Loucy (cell line): Measurements from ENCODE around the gene ASB2.

Experiments
- H2AFZ ChIP-seq: fragments of 200-600 bp; sonication (generic); 2 replicates; pipeline ENCODE4 v1.6.0; 2016; ENCODE audit warnings: antibody characterized with exemption, mild to moderate bottlenecking, low read length, moderate library complexity
- H3F3A ChIP-seq: fragments of 200-600 bp; 2 replicates; pipeline ENCODE4 v1.6.0; 2016; ENCODE audit warnings: antibody characterized with exemption, low read depth, mild to moderate bottlenecking
- H3K27me3 ChIP-seq: fragments of 200-600 bp; sonication (generic); 2 replicates; pipeline ENCODE4 v1.6.1; 2014; ENCODE audit warnings: low read length, mild to moderate bottlenecking; ENCODE audit not compliant: insufficient read depth, poor library complexity, severe bottlenecking
- H3K36me3 ChIP-seq: fragments of 200-600 bp; sonication (generic); 2 replicates; pipeline ENCODE4 v1.6.1; 2016; ENCODE audit warnings: low read length; ENCODE audit not compliant: insufficient read depth
- H3K4me1 ChIP-seq: fragments of 200-600 bp; sonication (generic); 2 replicates; pipeline ENCODE4 v1.5.1; 2014; ENCODE audit warnings: low read length, mild to moderate bottlenecking; ENCODE audit not compliant: insufficient read depth, poor library complexity, severe bottlenecking
- H3K4me2 ChIP-seq: fragments of 200-600 bp; sonication (generic); 2 replicates; pipeline ENCODE4 v1.6.0; 2014; ENCODE audit warnings: antibody characterized with exemption, low read length, low read depth, mild to moderate bottlenecking; ENCODE audit not compliant: poor library complexity, severe bottlenecking
- H3K4me3 ChIP-seq: fragments of 200-600 bp; sonication (generic); 2 replicates; pipeline ENCODE4 v1.5.1; 2014; ENCODE audit warnings: low read length, mild to moderate bottlenecking, mixed read lengths; ENCODE audit not compliant: poor library complexity, severe bottlenecking
- H3K79me2 ChIP-seq: fragments of 200-600 bp; sonication (generic); 2 replicates; pipeline ENCODE4 v1.6.1; 2014; ENCODE audit warnings: low read length; ENCODE audit not compliant: insufficient read depth
- H3K9ac ChIP-seq: fragments of 200-600 bp; sonication (generic); 2 replicates; pipeline ENCODE4 v1.6.0; 2014; ENCODE audit warnings: mild to moderate bottlenecking, low read depth, low read length, moderate library complexity; ENCODE audit not compliant: poor library complexity, severe bottlenecking
- H3K9me2 ChIP-seq: fragments of 200-600 bp; sonication (generic); replicated peaks from 2 replicates; pipeline ENCODE4 v1.6.1; 2016; ENCODE audit warnings: low read depth, low read length, mixed read lengths
- H3K9me3 ChIP-seq: fragments of 200-600 bp; sonication (generic); 2 replicates; pipeline ENCODE4 v1.6.1; 2014; ENCODE audit warnings: mild to moderate bottlenecking, antibody characterized with exemption, low read length, low read depth; ENCODE audit not compliant: insufficient read depth
- H4K20me1 ChIP-seq: fragments of 200-600 bp; sonication (generic); 2 replicates; pipeline ENCODE4 v1.6.0; 2014; ENCODE audit warnings: antibody characterized with exemption, low read length, mild to moderate bottlenecking; ENCODE audit not compliant: insufficient read depth, poor library complexity, severe bottlenecking
- EZH2phosphoT487 ChIP-seq: fragments of 200-600 bp; IDR thresholded peaks from 2 replicates; pipeline ENCODE4 v1.6.1; 2018; ENCODE audit warnings: antibody characterized with exemption, mild to moderate bottlenecking, moderate library complexity, borderline replicate concordance
- TF ChIP-seq, protein P1 (sequence below): fragments of 200-600 bp; sonication (generic); conservative IDR thresholded peaks from 2 replicates; pipeline ENCODE4 v1.5.1; 2014; ENCODE audit warnings: mild to moderate bottlenecking, antibody characterized with exemption, low read length

ASB2 gene

DNA sequence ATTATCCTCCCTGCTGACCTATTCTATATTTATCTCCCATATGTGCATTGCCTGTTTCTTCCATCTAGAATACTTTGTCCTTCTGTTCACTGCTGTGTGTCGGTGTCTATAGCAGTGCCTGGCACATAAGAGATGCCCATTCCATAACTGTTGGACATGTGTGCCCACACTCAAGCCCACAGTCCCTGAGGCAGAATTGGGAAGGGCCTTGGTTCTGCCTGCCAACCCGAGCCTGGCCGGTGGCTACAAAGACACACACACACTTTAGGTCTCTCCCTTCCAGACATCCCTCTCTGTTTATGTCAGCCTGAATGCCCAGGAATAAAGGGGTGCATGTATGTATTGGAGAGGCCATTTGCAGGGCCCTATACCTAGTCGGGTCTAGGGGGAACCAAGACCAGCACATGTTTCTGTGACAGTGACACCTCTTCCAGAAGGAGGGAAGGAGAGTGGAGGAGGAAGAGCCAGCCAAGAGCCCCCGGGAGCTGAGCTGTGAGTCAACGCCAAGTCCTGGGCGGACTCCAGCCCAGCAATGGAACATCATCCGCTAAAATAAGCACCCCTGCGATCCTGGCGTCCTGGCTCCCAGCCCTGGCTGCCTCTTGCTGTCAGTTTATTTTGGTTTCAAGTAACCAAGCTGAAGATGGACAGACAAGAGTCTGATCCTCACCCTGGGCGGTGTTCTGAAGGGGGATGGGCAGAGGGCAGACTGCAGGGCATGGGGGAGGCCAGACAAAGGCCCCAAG is 4.3 kb upstream of the ASB2 start:
- Histone ChIP-seq H3K4me2 (no peak overlapping the region), H3K36me3 (no peaks in the 10 kb centered on the region), H3K9ac (no peak overlapping the region), H3F3A (no peaks in the 10 kb centered on the region), H2AFZ (no peak overlapping the region), H3K9me3 (no peaks in the 10 kb centered on the region), H3K27me3 (peaks cover 79% of the 10 kb centered on the region), H3K9me2 (no peaks in the 10 kb centered on the region), H3K4me3 (no peak overlapping the region), H4K20me1 (no peaks in the 10 kb centered on the region), H3K79me2 (no peaks in the 10 kb centered on the region), H3K4me1 (peaks cover 13% of the 10 kb centered on the region)
- TF ChIP-seq, protein P1, sequence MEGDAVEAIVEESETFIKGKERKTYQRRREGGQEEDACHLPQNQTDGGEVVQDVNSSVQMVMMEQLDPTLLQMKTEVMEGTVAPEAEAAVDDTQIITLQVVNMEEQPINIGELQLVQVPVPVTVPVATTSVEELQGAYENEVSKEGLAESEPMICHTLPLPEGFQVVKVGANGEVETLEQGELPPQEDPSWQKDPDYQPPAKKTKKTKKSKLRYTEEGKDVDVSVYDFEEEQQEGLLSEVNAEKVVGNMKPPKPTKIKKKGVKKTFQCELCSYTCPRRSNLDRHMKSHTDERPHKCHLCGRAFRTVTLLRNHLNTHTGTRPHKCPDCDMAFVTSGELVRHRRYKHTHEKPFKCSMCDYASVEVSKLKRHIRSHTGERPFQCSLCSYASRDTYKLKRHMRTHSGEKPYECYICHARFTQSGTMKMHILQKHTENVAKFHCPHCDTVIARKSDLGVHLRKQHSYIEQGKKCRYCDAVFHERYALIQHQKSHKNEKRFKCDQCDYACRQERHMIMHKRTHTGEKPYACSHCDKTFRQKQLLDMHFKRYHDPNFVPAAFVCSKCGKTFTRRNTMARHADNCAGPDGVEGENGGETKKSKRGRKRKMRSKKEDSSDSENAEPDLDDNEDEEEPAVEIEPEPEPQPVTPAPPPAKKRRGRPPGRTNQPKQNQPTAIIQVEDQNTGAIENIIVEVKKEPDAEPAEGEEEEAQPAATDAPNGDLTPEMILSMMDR = no peak
- TF ChIP-seq EZH2phosphoT487 = no peak

DNA sequence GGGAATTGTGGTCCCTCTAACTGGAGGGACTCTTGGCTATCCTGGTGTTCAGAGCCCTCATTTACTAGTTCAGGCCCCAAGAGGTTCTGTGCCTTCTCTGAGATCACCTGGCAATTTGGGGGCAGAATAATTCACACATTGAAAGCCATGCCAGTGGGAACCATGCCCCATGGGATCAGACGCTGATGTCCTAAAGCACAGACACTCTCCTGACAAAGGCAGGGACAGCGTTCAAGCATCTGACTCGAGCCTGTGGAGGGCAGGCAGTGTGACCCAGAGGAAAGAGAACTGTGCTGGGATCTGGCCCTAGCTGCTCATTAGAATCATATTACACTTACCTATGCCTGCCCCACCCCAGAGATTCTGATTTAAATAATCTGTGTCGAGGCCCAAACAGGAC is 2.4 kb upstream of the ASB2 start:
- no peaks in the 10 kb centered on the region for H3K79me2 ChIP-seq
- H3K9me2 ChIP-seq = no peaks in the 10 kb centered on the region
- H4K20me1 ChIP-seq = no peaks in the 10 kb centered on the region
- no peak overlapping the region for H2AFZ ChIP-seq
- H3K4me2 ChIP-seq = peak overlapping the region; percentile 40
- no peaks in the 10 kb centered on the region for H3K36me3 ChIP-seq
- H3K9me3 ChIP-seq = no peaks in the 10 kb centered on the region
- peaks cover 13% of the 10 kb centered on the region for H3K4me1 ChIP-seq
- no peak for TF ChIP-seq EZH2phosphoT487
- TF ChIP-seq, protein P1 = no peak
- H3K4me3 ChIP-seq = no peak overlapping the region
- peaks cover 92% of the 10 kb centered on the region for H3K27me3 ChIP-seq
- no peak overlapping the region for H3K9ac ChIP-seq
- no peaks in the 10 kb centered on the region for H3F3A ChIP-seq

DNA sequence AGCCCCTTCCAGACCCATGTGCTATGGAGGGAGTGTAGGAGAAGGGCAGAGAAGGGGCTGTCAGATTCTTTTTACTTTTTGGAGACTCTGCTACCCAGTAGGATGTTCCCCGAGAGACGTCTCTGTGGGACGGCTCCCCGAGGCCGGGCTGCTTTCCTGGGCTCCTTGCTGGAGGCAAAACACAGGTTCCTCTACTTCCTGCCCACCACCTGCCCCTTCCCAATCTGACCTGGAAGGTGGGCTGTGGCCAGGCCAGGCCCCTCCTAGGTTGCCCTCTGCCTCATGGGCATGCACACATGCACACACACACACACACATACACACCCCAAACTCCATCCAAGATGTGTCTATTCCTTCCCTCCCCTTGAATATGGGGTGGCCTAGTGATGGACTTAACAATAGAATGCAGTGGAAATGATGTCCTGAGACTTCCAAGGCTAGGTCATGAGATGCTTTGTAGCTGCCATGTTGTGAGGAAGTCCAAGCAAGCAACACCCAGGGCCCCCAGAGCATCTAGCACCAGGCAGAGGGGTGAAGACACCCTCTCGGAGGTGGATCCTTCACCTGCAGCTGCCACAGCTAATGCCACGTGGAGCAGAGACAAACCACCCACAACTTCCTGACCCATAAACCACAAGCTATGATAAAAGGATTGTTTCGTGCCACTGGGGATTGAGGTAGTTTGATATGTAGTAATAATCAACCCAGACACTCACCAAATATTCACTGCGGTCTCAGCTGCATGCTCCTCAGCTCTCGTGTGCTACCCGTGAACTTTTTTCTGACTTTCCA is 1.6 kb upstream of the ASB2 start:
- Histone ChIP-seq H4K20me1 (no peaks in the 10 kb centered on the region), H3K4me1 (peaks cover 13% of the 10 kb centered on the region), H3K36me3 (no peaks in the 10 kb centered on the region), H3K9me3 (no peaks in the 10 kb centered on the region), H2AFZ (no peak overlapping the region), H3K27me3 (peaks cover 92% of the 10 kb centered on the region), H3K79me2 (no peaks in the 10 kb centered on the region), H3F3A (no peaks in the 10 kb centered on the region), H3K9me2 (no peaks in the 10 kb centered on the region), H3K4me2 (peak overlapping the region; percentile 40), H3K4me3 (no peak overlapping the region), H3K9ac (no peak overlapping the region)
- TF ChIP-seq, protein P1 = no peak
- no peak for TF ChIP-seq EZH2phosphoT487
